HG03520 (cell line): ENCODE measurements around the gene CCL17.

ENCODE experiments used
- ATAC-seq: cut with Tn5 transposase; IDR thresholded peaks from one replicate; pipeline ENCODE4 v1.9.1; 2021; ENCODE audit warnings: mild to moderate bottlenecking, moderate library complexity; ENCODE audit not compliant: unreplicated experiment

The CCL17 gene

DNA sequence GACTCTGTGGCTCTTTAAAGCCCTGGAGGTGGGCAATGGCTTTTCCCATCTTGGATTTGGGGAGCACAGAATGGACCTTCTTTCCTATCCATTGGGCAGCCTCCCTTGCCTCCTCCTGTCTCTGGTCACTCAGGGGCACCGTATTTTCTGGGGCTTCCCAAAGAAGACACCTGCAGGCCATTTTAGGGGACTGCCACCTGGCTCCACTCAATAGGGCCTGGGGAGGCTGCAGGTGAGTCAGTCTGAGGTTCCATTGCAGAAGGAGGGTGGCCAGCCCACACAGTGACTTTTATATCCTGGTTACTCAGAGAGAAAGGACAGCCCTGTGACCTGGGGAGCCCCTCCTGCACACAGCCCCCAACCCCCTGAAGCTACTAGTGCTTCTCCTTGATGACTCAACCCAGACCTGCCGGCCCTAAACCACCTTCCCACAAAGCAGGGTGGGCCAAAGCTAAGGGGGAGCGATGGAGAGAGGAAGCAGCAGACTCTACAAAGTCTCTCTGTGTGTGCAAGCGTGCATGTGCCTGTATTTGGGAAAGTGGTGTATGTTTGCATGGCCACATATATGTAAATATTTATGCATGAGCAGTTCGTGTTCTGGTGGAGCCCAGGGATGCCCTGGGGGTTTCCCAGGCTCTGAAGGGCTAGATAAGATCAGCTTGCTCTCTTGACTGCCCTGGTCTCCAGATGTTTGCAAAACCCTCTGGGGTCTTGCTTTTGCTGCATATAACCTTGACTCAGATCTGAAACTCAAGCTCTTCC, 27.3 kb upstream of the CCL17 start:
- peak; percentile 76 for ATAC-seq

GRCh38 chr16:57379579-57379978, 25.0 kb upstream of the CCL17 start:
- ATAC-seq, result no peak

- no peak for ATAC-seq
Measured at GRCh38 chr16:57380671-57381462, 23.7 kb upstream of the CCL17 start.

DNA sequence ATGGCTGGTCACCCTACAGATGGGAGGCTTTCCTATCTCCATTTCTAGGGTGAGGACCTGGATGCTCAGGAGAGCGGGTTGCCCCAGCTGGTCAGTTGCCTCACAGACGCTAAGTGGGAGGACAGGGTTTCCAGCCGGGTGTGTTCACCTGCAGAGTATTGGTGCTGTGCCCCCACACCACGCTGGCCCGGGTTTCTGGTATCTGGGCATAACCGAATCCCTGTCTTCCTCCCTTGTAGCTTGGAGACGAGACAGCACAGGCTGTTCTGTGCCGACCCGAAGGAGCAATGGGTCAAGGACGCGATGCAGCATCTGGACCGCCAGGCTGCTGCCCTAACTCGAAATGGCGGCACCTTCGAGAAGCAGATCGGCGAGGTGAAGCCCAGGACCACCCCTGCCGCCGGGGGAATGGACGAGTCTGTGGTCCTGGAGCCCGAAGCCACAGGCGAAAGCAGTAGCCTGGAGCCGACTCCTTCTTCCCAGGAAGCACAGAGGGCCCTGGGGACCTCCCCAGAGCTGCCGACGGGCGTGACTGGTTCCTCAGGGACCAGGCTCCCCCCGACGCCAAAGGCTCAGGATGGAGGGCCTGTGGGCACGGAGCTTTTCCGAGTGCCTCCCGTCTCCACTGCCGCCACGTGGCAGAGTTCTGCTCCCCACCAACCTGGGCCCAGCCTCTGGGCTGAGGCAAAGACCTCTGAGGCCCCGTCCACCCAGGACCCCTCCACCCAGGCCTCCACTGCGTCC, 22.6 kb upstream of the CCL17 start:
- ATAC-seq, result no peak

DNA sequence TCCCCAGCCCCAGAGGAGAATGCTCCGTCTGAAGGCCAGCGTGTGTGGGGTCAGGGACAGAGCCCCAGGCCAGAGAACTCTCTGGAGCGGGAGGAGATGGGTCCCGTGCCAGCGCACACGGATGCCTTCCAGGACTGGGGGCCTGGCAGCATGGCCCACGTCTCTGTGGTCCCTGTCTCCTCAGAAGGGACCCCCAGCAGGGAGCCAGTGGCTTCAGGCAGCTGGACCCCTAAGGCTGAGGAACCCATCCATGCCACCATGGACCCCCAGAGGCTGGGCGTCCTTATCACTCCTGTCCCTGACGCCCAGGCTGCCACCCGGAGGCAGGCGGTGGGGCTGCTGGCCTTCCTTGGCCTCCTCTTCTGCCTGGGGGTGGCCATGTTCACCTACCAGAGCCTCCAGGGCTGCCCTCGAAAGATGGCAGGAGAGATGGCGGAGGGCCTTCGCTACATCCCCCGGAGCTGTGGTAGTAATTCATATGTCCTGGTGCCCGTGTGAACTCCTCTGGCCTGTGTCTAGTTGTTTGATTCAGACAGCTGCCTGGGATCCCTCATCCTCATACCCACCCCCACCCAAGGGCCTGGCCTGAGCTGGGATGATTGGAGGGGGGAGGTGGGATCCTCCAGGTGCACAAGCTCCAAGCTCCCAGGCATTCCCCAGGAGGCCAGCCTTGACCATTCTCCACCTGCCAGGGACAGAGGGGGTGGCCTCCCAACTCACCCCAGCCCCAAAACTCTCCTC, 21.9 kb upstream of the CCL17 start:
- ATAC-seq, result no peak

GRCh38 chr16:57383276-57384247, 21.0 kb upstream of the CCL17 start:
- ATAC-seq, result no peak

DNA sequence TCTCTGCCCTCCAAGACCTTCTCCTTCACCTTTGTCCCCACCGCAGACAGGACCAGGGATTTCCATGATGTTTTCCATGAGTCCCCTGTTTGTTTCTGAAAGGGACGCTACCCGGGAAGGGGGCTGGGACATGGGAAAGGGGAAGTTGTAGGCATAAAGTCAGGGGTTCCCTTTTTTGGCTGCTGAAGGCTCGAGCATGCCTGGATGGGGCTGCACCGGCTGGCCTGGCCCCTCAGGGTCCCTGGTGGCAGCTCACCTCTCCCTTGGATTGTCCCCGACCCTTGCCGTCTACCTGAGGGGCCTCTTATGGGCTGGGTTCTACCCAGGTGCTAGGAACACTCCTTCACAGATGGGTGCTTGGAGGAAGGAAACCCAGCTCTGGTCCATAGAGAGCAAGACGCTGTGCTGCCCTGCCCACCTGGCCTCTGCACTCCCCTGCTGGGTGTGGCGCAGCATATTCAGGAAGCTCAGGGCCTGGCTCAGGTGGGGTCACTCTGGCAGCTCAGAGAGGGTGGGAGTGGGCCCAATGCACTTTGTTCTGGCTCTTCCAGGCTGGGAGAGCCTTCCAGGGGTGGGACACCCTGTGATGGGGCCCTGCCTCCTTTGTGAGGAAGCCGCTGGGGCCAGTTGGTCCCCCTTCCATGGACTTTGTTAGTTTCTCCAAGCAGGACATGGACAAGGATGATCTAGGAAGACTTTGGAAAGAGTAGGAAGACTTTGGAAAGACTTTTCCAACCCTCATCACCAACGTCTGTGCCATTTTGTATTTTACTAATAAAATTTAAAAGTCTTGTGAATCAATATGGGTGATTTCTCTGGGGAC, 20.1 kb upstream of the CCL17 start:
- no peak for ATAC-seq

GRCh38 chr16:57385083-57385482, 19.5 kb upstream of the CCL17 start:
- ATAC-seq, result no peak

- no peak for ATAC-seq
Measured at GRCh38 chr16:57386381-57386951, 18.1 kb upstream of the CCL17 start.

DNA sequence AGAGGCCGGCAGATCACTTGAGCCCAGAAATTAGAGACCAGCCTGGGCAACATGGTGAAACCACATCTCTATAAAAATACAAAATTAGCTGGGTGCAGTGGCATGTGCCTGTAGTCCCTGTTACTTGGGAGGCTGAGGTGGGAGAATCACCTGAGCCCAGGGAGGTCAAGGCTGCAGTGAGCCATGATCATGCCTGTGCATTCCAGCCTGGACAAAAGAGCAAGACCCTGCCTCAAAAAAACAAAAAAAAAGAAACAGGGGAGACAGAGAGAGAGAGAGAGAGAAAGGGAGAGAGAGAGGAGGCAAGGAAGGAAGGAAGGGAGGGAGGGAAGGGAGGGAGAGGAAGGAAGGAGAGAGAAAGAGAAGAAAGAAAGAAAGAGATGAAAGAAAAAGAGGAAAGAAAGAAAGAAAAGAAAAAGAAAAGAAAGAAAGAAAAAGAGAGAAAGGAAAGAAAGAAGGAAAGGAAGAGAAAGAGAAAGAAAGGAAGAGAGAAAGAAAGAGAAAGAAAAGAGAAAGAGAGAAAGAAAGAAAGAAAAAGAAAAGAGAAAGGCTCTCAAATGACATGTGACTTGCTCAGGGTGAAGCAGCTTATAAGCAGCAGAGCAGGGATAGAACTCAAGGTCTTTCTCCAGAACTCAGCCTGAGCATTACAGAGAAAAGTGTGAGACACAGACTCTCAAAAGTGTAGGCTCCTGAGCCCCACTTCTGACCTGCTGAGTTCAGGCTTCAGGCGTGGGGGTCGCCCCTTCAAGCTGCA, 16.8 kb upstream of the CCL17 start:
- ATAC-seq, result peak; percentile 47

DNA sequence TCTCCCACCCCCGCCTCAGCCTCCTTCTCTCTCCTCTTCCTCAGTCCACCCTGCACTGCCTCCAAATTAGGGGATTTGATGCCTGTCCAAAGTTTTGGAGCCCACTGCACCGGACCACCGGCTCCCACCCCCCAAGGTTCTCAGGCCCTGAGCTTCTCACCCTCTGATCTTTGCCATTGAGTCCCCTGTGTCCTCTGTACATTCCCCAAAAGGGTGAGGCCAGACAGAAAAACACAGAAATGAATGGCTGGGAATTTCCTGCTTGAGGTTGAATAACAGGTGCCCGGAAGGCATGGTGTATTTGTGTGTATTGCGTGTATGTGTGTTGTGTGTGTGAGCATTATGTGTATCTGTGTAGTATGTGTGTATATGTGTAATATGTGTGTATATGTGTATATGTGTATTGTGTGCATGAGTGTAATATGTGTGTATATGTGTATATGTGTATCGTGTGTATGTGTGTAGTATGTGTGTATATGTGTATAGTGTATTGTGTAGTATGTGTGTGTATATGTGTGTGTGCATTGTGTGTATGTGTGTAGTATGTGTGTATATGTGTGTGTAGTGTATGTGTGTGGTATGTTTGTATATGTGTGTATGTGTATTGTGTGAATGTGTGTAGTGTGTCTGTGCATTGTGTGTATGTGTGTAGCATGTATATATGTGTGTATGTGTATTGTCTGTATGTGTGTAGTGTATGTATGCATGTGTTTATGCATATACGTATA, 16.0 kb upstream of the CCL17 start:
- ATAC-seq, result peak; percentile 46

DNA sequence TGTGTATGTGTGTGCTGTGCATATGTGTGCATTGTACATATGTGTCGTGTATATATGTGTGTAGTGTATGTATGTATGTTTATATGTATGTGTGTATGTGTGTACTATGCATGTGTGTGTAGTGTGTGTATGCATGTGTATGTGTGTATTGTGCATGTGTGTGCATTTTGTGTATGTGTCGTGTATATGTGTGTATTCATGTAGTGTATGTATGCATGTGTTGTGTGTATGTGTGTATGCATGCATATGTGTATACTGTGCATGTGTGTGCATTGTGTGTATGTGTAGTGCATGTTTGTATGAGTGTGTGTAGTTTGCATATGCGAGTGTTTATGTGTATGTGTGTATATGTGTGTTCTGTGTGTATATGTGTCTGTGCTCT, 15.5 kb upstream of the CCL17 start:
- no peak for ATAC-seq

- ATAC-seq, result no peak
Measured at GRCh38 chr16:57390636-57391295, 13.8 kb upstream of the CCL17 start.

DNA sequence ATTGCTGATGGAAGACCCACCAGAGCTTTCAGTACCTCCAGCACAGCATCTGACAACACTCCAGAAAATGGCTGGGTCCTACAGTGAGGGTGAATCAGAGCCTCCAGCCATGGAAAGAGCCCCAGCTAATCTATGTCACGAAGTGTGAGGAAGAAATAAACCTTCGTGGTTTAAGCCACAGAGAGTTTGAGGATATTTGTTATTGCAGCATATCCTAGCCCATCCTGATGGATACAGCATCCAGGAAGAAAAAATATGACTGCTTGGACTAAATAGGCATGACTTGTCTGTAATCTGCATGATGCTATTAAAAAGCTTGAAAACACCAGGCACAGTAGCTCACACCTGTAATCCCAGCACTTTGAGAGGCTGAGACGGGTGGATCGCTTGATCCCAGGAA, 13.3 kb upstream of the CCL17 start:
- no peak for ATAC-seq

DNA sequence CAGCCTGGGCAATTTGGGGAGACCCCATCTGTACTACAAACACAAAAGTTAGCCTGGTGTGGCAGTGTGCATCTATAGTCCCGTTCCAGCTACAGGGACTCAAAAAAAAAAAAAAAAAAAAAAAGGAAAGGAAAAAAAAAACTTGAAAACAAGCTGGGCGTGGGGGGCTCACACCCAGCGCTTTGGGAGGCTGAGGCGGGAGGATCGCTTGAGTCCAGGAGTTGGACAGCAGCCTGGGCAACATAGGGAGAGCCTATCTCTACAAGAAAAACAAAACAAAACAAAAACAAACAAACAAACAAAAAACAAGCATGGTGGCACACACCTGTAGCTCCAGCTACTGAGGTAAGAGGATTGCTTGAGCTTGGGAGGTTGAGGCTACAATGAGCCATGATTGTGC, 12.9 kb upstream of the CCL17 start:
- no peak for ATAC-seq

DNA sequence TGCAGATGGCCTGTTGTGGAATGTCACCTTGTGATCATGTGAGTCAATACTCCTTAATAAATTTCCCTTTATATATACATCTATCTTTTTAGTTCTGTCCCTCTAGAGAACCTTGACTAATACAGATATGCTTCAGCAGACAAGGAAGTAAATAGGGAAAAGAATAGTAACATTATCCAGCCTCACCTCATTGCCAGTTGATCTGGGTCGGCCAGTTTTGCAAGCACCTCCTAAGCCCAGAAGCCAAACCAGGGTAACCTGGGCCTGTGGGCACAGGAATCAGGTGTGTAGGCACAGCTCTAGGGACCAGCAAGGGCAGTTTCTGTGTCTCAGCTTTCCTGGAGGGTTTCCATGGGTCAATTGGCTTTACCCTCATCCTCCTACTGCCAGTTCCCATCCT, 11.9 kb upstream of the CCL17 start:
- ATAC-seq, result no peak

GRCh38 chr16:57394444-57394843, 10.1 kb upstream of the CCL17 start:
- ATAC-seq, result no peak
